ENCODE data around the gene OOSP2.
"Not testable (repeated sequence)": the region's sequence is repeated elsewhere in the genome, so short reads cannot be mapped to it uniquely, and the experiment has no call there.

Gene OOSP2

DNA sequence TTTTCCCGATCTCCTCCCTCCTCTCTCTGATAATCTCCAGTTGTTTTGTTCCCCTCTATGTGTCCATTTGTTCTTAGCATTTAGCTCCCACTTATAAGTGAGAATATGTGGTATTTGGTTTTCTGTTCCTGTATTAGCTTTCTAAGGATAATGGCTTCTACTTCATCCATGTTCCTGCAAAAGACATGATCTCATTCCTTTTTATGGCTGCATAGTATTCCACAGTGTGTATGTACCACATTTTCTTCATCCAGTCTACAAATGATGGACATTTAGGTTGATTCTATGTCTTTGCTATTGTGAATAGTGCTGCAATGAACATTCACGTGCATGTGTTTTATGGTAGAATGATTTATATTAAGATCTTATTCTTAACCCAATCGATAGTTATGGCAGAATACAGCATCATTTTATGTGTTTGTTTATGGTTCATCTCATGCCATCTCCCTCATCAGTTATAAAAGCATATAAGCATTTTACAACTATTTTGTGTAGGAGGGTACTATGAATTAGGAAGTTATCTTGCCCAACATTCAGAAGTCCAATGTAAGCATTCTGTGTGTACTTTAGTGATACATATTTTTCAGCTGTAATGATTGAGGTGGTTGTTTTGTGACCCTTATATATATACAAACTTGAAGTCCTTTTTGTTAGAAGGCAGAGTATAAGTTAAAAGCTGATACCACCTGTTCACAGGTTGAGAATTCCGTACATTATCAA, 19.5 kb downstream of the OOSP2 start:
- no peak overlapping the region for H3K4me3 ChIP-seq (ENCODE audit: low read length)
- TF ChIP-seq ZNF274 (IDR thresholded peaks at IDR 0.05; ENCODE audit: low read depth, low read length): no peak

DNA sequence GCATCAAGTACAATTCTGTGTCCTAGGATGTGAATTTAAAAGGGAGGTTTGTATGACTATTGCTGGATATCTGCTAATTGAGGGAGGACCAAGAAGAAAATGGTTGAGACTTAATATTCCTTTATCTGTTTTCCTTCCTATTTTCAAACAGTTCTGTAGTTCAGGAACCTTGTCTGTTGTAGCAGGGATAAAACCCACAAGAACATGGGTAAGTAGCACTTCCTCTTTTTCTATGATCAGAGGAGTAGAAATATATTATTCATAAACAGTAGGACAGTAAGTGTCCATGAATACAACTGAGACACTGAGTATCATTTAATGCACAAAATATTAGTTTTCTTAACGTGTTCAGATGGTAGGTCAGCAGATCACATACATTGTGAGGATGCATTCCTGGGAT, 23.9 kb downstream of the OOSP2 start:
- no peak for TF ChIP-seq ZNF274 (IDR thresholded peaks at IDR 0.05; ENCODE audit: low read depth, low read length)

GRCh38 chr11:60065801-60066200, 25.6 kb downstream of the OOSP2 start:
- no peak overlapping the region for H3K4me3 ChIP-seq (ENCODE audit: low read length)
- no peak for TF ChIP-seq ZNF274 (IDR thresholded peaks at IDR 0.05; ENCODE audit: low read depth, low read length)

More for the DNA sequence above, 23.9 kb downstream of the OOSP2 start:
- no peak overlapping the region for H3K4me3 ChIP-seq (ENCODE audit: low read length)

DNA sequence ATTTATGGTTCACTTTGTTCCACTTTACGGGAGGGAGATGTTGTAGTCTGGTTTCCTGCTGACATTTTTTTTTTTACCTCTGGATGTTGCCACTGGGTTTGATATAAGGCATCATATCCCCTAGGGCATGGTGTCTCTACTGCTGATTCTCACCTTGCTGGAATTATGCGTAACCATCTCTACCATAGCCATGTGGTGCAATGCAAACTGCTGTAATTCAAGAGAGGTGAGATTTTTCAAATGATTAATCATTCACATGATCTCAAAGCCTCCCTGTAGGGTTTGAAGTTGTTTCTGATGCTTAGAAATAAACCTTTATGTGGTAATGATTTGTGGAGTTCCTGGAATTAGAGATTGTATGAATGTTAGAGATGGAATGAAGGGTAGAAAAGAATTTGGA, 29.2 kb downstream of the OOSP2 start:
- no peak for TF ChIP-seq ZNF274 (IDR thresholded peaks at IDR 0.05; ENCODE audit: low read depth, low read length)
- H3K4me3 ChIP-seq (ENCODE audit: low read length): no peak overlapping the region

- H3K4me3 ChIP-seq (ENCODE audit: low read length): not testable (repeated sequence)
Observed at GRCh38 chr11:60071644-60072043, 31.4 kb downstream of the OOSP2 start.

GRCh38 chr11:60077216-60077817, 37.1 kb downstream of the OOSP2 start:
- no peak overlapping the region for H3K4me3 ChIP-seq (ENCODE audit: low read length)
- TF ChIP-seq ZNF274 (IDR thresholded peaks at IDR 0.05; ENCODE audit: low read depth, low read length): no peak

DNA sequence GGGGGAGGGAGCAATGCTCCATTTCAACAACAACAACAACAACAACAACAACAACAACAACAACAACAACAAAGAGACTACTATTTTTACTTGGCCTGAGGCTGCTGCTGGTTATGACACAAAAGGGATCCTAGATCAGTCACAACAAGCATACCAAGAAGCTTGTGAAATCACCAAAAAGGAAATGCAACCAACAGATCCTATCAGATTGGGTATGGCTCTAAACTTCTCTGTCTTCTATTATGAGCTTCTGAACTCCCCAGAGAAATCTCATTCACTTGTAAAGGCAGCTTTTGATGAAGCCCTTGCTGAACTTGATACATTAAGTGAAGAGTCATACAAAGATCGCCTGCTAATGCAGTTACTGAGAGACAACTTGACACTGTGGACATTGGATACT, 37.8 kb downstream of the OOSP2 start:
- H3K4me3 ChIP-seq (ENCODE audit: low read length): no peak overlapping the region
- TF ChIP-seq ZNF274 (IDR thresholded peaks at IDR 0.05; ENCODE audit: low read depth, low read length): no peak

- TF ChIP-seq ZNF274 (IDR thresholded peaks at IDR 0.05; ENCODE audit: low read depth, low read length): no peak
- no peak overlapping the region for H3K4me3 ChIP-seq (ENCODE audit: low read length)
Observed at GRCh38 chr11:60078745-60079144, 38.5 kb downstream of the OOSP2 start.

DNA sequence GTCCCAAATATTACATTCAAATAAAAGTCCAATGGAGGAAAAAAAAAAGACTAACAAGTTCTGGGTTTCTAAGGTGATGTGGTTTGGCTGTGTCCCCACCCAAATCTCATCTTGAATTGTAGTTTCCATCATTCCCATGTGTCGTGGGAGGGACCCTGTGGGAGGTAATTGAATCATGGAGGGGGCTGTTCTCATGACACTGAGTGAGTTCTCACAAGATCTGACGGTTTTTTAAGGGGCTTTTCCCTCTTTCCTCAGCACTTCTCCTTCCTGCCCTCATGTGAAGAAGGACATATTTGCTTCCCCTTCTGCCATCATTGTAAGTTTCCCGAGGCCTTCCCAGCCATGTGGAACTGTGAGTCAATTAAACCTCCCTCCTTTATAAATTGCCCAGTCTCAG, 40.3 kb downstream of the OOSP2 start:
- no peak for TF ChIP-seq ZNF274 (IDR thresholded peaks at IDR 0.05; ENCODE audit: low read depth, low read length)

DNA sequence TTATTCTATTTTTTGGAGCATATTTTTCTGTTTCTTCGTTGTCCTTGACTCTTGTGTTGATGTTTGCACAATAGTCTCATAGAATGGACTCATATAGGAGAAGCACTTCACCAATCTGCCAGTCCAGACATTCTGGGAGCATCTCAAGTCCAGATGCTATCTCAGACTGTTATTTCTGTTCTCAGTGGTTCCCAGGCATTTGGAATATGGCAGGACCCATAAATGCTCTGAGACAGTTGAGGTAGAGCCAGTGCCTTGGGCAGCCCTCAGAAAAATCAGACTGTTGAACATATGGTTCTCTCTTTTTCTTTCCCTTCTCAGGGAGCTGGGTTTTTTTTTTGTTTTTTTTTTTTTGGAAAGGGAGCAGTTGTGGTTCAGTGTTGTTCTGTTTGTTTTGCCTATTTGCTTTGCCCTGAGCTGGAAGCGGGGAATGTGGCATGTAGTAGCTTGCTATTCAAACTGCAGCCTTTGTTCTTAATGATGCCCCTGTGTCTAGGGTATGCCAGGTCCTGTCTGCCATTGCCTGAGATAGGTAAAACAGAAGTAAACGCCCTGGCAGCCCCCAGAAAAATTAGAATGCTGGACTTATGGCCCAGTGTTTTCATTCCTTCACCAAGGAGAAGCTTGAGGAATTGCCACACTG, 44.5 kb downstream of the OOSP2 start:
- TF ChIP-seq ZNF274 (IDR thresholded peaks at IDR 0.05; ENCODE audit: low read depth, low read length): no peak
- H3K4me3 ChIP-seq (ENCODE audit: low read length): no peak overlapping the region

More for the DNA sequence above, 40.3 kb downstream of the OOSP2 start:
- no peak overlapping the region for H3K4me3 ChIP-seq (ENCODE audit: low read length)

GRCh38 chr11:60085909-60086308, 45.7 kb downstream of the OOSP2 start:
- no peak overlapping the region for H3K4me3 ChIP-seq (ENCODE audit: low read length)
- no peak for TF ChIP-seq ZNF274 (IDR thresholded peaks at IDR 0.05; ENCODE audit: low read depth, low read length)

- no peak overlapping the region for H3K4me3 ChIP-seq (ENCODE audit: low read length)
- no peak for TF ChIP-seq ZNF274 (IDR thresholded peaks at IDR 0.05; ENCODE audit: low read depth, low read length)
Observed at GRCh38 chr11:60087239-60087638, 47.0 kb downstream of the OOSP2 start.

DNA sequence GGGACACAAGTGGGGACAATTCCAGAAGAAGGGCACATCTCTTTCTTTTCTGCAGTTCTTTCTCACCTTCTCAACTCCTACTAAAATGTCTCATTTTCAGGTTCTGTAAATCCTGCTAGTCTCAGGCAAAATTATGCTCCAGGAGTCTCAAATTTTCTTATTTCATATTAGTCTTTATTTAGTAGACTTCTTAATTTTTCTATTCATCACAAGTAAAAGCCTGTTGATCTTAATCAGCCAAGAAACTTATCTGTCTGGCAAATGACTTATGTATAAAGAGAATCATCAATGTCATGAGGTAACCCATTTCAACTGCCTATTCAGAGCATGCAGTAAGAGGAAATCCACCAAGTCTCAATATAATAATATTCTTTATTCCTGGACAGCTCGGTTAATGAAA, 48.2 kb downstream of the OOSP2 start, which contains the start of gene MS4A2:
MS4A2 (plus strand) TSS at position 301 of the 400 bp plus-strand sequence. CDS start 102 bp downstream, outside the sequence.
- no peak within 1 kb of the TSS for H3K4me3 ChIP-seq (ENCODE audit: low read length)
- no peak for TF ChIP-seq ZNF274 (IDR thresholded peaks at IDR 0.05; ENCODE audit: low read depth, low read length)

- H3K4me3 ChIP-seq (ENCODE audit: low read length): no peak overlapping the region
- TF ChIP-seq ZNF274 (IDR thresholded peaks at IDR 0.05; ENCODE audit: low read depth, low read length): no peak
Observed at GRCh38 chr11:60095477-60096120, 55.4 kb downstream of the OOSP2 start.

GRCh38 chr11:60097189-60097588, 57.0 kb downstream of the OOSP2 start:
- no peak for TF ChIP-seq ZNF274 (IDR thresholded peaks at IDR 0.05; ENCODE audit: low read depth, low read length)
- H3K4me3 ChIP-seq (ENCODE audit: low read length): no peak overlapping the region

All from GM08714 (cell line).